Measurements from ENCODE around the gene PRKAG2.
A peak's percentile ranks its signal among the peaks of the same experiment; 100 is the strongest.
"Not testable (repeated sequence)": the region's sequence is repeated elsewhere in the genome, so short reads cannot be mapped to it uniquely, and the experiment has no call there.

The PRKAG2 gene

DNA sequence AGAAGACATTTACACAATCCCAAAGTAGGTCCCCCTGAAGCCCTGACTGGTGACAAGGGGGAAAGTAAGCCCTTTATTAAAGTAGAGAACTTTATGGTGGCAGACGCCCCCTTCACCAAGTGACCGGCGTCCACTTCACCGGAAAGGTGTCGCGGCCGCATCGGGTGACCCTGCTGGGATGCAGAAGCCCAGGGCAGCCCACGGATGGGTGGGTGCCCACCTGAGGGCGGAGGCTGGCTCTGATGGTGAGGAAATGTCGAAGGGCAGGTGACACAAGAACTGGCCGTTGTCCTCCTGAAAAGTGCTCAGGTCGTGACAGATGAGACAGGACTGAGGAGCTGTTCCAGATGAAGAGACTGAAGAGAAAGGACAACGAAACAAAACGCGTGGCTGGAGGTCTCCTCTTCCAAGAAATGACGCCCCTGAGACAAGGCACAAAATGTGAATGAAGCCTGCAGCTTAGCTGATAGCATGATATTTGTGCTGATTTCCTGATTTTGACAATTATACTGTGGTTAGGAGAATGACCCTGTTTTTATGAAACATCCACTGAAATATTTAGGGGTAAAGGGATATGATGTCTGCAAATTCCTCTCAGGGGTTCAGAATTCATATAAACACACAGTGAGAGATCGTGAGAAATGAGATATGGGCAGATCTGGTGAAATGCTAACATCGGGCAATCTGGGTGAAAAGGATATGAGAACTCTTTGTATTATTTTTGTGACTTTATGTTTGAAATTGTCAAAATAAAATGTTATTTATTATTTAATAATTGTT is 123.9 kb downstream of the PRKAG2 start:
- Mint-ChIP-seq H3K4me3 (no peak overlapping the region), H3K27ac (no peak overlapping the region)
- intact Hi-C loops (cut with micrococcal nuclease), result no loop called here

GRCh38 chr7:151752037-151752436 is 124.9 kb downstream of the PRKAG2 start:
- Mint-ChIP-seq H3K36me3 (ENCODE audit: low read depth) (peaks cover 57% of the 10 kb centered on the region), H3K4me3 (no peak overlapping the region), H3K27me3 (no peaks in the 10 kb centered on the region), H3K4me1 (ENCODE audit: low read depth) (peaks cover 51% of the 10 kb centered on the region), H3K9me3 (no peaks in the 10 kb centered on the region), H3K27ac (no peak overlapping the region)
- intact Hi-C loops (cut with micrococcal nuclease), result no loop called here

More for the DNA sequence above, 123.9 kb downstream of the PRKAG2 start:
- peaks cover 58% of the 10 kb centered on the region for H3K36me3 Mint-ChIP-seq (ENCODE audit: low read depth)
- peaks cover 48% of the 10 kb centered on the region for H3K4me1 Mint-ChIP-seq (ENCODE audit: low read depth)
- H3K9me3 Mint-ChIP-seq, result no peaks in the 10 kb centered on the region
- no peaks in the 10 kb centered on the region for H3K27me3 Mint-ChIP-seq

GRCh38 chr7:151748733-151749132 is 128.2 kb downstream of the PRKAG2 start:
- peaks cover 50% of the 10 kb centered on the region for H3K36me3 Mint-ChIP-seq (ENCODE audit: low read depth)
- intact Hi-C loops (cut with micrococcal nuclease), result loop anchor here (10.0 kb wide), 1 partner anchor 114 kb away; no protein-coding TSS in a partner anchor
- no peaks in the 10 kb centered on the region for H3K9me3 Mint-ChIP-seq
- H3K4me3 Mint-ChIP-seq, result no peak overlapping the region
- no peaks in the 10 kb centered on the region for H3K27me3 Mint-ChIP-seq
- H3K27ac Mint-ChIP-seq, result no peak overlapping the region
- peaks cover 51% of the 10 kb centered on the region for H3K4me1 Mint-ChIP-seq (ENCODE audit: low read depth)

GRCh38 chr7:151748021-151748420 is 128.9 kb downstream of the PRKAG2 start:
- not testable (repeated sequence) for H3K4me3 Mint-ChIP-seq, H3K27ac Mint-ChIP-seq, H3K27me3 Mint-ChIP-seq, H3K9me3 Mint-ChIP-seq
- Mint-ChIP-seq H3K36me3 (ENCODE audit: low read depth) (peaks cover 46% of the 10 kb centered on the region), H3K4me1 (ENCODE audit: low read depth) (peaks cover 58% of the 10 kb centered on the region)
- intact Hi-C loops (cut with micrococcal nuclease), result loop anchor here (10.0 kb wide), 1 partner anchor 113 kb away; no protein-coding TSS in a partner anchor

DNA sequence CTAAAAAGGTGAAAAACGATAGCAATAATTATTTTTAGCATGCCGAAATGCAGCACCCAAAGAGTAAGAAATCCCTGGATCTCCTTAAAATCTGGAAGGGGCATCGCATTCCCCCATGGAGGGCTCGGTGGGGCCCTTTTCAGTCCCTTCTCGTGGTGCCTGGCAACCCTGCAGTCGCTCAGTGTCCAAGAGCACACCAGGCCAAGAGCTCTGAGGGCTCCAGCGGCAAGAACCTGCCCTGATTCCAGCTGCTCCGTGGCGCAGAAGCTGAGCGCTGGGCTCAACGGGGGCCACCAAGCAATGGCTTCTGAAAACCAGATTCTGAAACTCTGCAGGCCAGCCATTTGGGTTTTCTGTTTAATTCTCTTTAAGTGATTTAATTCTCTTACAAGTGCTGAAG is 131.2 kb downstream of the PRKAG2 start:
- intact Hi-C loops (cut with micrococcal nuclease), result loop anchor here (10.0 kb wide), 1 partner anchor 111 kb away; no protein-coding TSS in a partner anchor
- Mint-ChIP-seq H3K4me1 (ENCODE audit: low read depth) (peaks cover 65% of the 10 kb centered on the region), H3K4me3 (no peak overlapping the region), H3K27me3 (no peaks in the 10 kb centered on the region), H3K27ac (peak overlapping the region; percentile 43), H3K9me3 (no peaks in the 10 kb centered on the region), H3K36me3 (ENCODE audit: low read depth) (peaks cover 31% of the 10 kb centered on the region)

DNA sequence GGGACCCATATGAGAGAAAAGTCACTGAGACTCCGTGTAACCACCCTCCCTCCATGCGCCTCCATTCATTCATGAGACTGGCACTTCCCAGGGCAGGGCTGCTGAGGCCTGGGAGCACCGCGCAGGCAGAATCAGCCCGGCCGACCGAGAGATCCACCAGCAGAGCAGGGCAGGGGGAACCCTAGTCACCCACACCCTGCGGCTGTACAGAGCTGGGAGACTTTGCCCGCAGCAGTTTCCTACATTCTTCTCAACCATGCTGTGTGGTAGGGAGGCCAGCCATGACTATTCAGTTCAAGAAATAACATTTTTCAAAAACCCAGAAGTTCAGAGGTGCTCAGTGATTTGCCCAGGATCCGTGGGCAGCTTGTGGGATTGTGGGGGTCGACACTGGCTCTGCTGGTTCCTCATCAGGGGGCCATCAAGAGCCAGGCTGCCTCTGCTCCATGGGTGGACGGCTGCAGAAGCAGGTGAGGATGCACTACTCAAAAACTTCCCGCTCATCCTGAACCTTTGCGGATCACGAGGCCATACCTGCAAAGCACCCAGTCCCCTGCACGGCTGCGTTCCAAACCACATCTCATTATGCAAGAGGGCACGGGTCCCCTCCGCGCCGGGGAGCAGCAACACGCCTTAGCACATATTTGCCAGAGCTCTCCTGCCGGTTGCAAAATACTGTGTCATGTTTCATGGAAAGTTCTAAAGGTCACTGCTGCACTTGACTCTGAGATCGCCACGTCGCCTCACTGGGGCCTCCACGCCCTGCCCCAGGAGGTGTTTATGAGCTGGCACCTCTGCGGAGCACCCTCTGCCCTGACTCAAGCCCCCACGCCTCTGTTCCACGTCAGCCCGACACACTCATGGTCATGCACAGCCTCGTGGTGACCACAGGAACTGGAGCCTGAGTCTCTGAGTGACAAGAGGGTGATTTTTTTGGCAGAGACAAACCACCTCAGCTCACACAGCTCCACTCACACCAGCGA is 132.0 kb downstream of the PRKAG2 start:
- peaks cover 32% of the 10 kb centered on the region for H3K36me3 Mint-ChIP-seq (ENCODE audit: low read depth)
- no peaks in the 10 kb centered on the region for H3K27me3 Mint-ChIP-seq
- H3K4me1 Mint-ChIP-seq (ENCODE audit: low read depth), result peaks cover 72% of the 10 kb centered on the region
- no peaks in the 10 kb centered on the region for H3K9me3 Mint-ChIP-seq
- intact Hi-C loops (cut with micrococcal nuclease), result loop anchor here (10.0 kb wide), 1 partner anchor 110 kb away; no protein-coding TSS in a partner anchor
- H3K4me3 Mint-ChIP-seq, result no peak overlapping the region
- peak overlapping the region; percentile 43 for H3K27ac Mint-ChIP-seq

DNA sequence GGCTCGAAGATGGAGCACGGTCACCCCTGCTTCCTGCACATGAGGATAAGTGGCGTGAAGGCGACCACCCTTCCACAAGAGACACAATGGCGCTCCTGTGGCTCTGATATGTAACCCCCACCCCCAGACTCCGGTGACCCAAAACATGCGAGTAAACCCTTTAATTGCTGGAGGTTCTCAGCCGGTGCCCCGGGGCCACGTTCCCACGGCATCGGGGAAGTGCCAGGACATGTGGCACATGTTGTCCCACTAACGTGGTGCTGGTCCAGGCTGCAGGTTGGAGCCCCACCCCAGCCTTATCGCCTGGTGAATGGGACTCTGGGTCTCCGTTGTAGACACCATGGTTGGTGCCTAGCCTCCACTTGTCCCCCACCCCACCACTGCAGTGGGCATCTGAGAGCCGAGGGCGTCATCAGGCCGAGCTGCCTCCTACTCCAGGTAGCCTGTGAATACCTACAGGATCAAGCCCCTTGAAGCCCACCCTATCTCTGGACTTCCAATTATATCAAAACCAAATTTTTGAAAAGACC is 132.8 kb downstream of the PRKAG2 start:
- H3K36me3 Mint-ChIP-seq (ENCODE audit: low read depth), result peaks cover 32% of the 10 kb centered on the region
- peaks cover 72% of the 10 kb centered on the region for H3K4me1 Mint-ChIP-seq (ENCODE audit: low read depth)
- H3K27ac Mint-ChIP-seq, result peak overlapping the region; percentile 43
- no peaks in the 10 kb centered on the region for H3K27me3 Mint-ChIP-seq
- no peaks in the 10 kb centered on the region for H3K9me3 Mint-ChIP-seq
- intact Hi-C loops (cut with micrococcal nuclease), result loop anchor here (10.0 kb wide), 1 partner anchor 109 kb away; no protein-coding TSS in a partner anchor
- no peak overlapping the region for H3K4me3 Mint-ChIP-seq

DNA sequence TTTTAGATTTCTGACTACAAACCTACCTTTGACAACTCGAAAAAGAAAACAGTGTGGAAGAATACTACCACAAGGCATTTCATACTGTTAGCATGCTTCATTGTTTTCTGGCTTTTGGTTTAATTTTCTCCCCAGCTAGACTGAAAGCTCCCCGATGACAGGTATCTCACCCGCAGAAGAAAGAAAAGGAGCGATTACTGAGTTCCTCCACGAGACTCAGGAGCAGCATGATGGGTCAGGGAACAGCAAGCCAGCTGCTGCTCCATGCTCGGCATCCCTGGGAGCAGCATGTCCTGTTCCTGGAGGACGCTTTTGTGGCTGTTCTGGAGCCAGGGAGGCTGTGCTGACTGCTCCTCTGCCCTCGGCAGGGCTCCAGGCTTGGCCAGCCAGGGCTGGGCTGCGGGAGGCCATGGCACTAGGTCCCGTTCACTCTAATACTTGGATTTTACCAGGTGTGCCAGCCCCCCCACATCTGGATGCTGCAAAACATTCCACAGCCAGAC is 133.4 kb downstream of the PRKAG2 start:
- Mint-ChIP-seq H3K4me3 (no peak overlapping the region), H3K4me1 (ENCODE audit: low read depth) (peaks cover 66% of the 10 kb centered on the region), H3K27me3 (no peaks in the 10 kb centered on the region), H3K36me3 (ENCODE audit: low read depth) (peaks cover 31% of the 10 kb centered on the region), H3K27ac (peak overlapping the region; percentile 69), H3K9me3 (no peaks in the 10 kb centered on the region)
- intact Hi-C loops (cut with micrococcal nuclease), result loop anchor here (10.0 kb wide), 1 partner anchor 109 kb away; no protein-coding TSS in a partner anchor

- peaks cover 31% of the 10 kb centered on the region for H3K36me3 Mint-ChIP-seq (ENCODE audit: low read depth)
- intact Hi-C loops (cut with micrococcal nuclease), result loop anchor here (10.0 kb wide), 1 partner anchor 108 kb away; no protein-coding TSS in a partner anchor
- peaks cover 62% of the 10 kb centered on the region for H3K4me1 Mint-ChIP-seq (ENCODE audit: low read depth)
- peak overlapping the region; percentile 69 for H3K27ac Mint-ChIP-seq
- no peaks in the 10 kb centered on the region for H3K27me3 Mint-ChIP-seq
- H3K4me3 Mint-ChIP-seq, result peak overlapping the region; percentile 42
- H3K9me3 Mint-ChIP-seq, result no peaks in the 10 kb centered on the region
Measured at GRCh38 chr7:151742713-151743480, 134.0 kb downstream of the PRKAG2 start.

DNA sequence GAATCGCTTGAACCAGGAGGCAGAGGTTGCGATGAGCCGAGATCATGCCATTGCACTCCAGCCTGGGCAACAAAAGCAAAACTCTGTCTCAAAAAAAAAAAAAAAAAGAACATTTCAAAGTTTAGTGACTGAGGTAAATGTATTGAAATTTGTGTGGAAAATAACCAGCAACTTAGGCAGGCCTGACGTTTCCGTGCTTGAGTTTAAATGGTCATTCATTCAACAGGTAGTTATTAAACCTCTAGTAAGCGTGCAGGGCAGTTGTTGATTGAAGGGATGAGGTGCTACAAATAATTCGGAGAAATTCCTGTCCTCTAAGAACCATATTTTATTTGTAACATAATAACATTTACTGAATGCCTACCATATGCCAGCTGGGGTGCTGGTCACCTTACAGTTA is 135.3 kb downstream of the PRKAG2 start:
- intact Hi-C loops (cut with micrococcal nuclease), result loop anchor here (10.0 kb wide), 1 partner anchor 107 kb away; no protein-coding TSS in a partner anchor
- Mint-ChIP-seq H3K27me3 (no peaks in the 10 kb centered on the region), H3K4me1 (ENCODE audit: low read depth) (peaks cover 54% of the 10 kb centered on the region), H3K4me3 (no peak overlapping the region), H3K9me3 (no peaks in the 10 kb centered on the region), H3K36me3 (ENCODE audit: low read depth) (peaks cover 19% of the 10 kb centered on the region), H3K27ac (no peak overlapping the region)

GRCh38 chr7:151740081-151740851 is 136.6 kb downstream of the PRKAG2 start:
- H3K9me3 Mint-ChIP-seq, result no peaks in the 10 kb centered on the region
- H3K4me3 Mint-ChIP-seq, result no peak overlapping the region
- H3K4me1 Mint-ChIP-seq (ENCODE audit: low read depth), result peaks cover 42% of the 10 kb centered on the region
- no peaks in the 10 kb centered on the region for H3K27me3 Mint-ChIP-seq
- H3K36me3 Mint-ChIP-seq (ENCODE audit: low read depth), result peaks cover 29% of the 10 kb centered on the region
- intact Hi-C loops (cut with micrococcal nuclease), result loop anchor here (10.0 kb wide), 1 partner anchor 105 kb away; no protein-coding TSS in a partner anchor
- H3K27ac Mint-ChIP-seq, result peak overlapping the region; percentile 49

GRCh38 chr7:151738925-151739324 is 138.0 kb downstream of the PRKAG2 start:
- peaks cover 28% of the 10 kb centered on the region for H3K4me1 Mint-ChIP-seq (ENCODE audit: low read depth)
- no peak overlapping the region for H3K4me3 Mint-ChIP-seq
- no peaks in the 10 kb centered on the region for H3K9me3 Mint-ChIP-seq
- intact Hi-C loops (cut with micrococcal nuclease), result no loop called here
- peaks cover 29% of the 10 kb centered on the region for H3K36me3 Mint-ChIP-seq (ENCODE audit: low read depth)
- no peak overlapping the region for H3K27ac Mint-ChIP-seq
- H3K27me3 Mint-ChIP-seq, result no peaks in the 10 kb centered on the region

Measured in dendritic cell treated with granulocyte-macrophage colony-stimulating factor and Interleukin-4, amounts not matched to agents 40 ng/mL and 50 ng/mL, for 4 days (primary cell).